ENCODE data around the gene UNC5CL.

UNC5CL gene

GRCh38 chr6:41047306-41047705 lies 8.3 kb upstream of the UNC5CL start:
- H3K36me3 ChIP-seq (ENCODE audit: control insufficient read depth, insufficient read depth, low read length): peaks cover 3% of the 10 kb centered on the region
- H3K9ac ChIP-seq (ENCODE audit: low read depth, low read length): no peak overlapping the region
- no peaks in the 10 kb centered on the region for H3K9me3 ChIP-seq (ENCODE audit: control insufficient read depth, insufficient read depth, low read length)
- H3K4me3 ChIP-seq (ENCODE audit: low read depth, low read length): no peak overlapping the region
- no peaks in the 10 kb centered on the region for H3K27me3 ChIP-seq (ENCODE audit: control insufficient read depth, insufficient read depth, low read length)
- H3K4me1 ChIP-seq (ENCODE audit: control insufficient read depth, insufficient read depth, low read length): peaks cover 5% of the 10 kb centered on the region

GRCh38 chr6:41046084-41046483 lies 7.1 kb upstream of the UNC5CL start:
- Histone ChIP-seq H3K4me3 (ENCODE audit: low read depth, low read length) (no peak overlapping the region), H3K4me1 (ENCODE audit: control insufficient read depth, insufficient read depth, low read length) (peaks cover 3% of the 10 kb centered on the region), H3K9ac (ENCODE audit: low read depth, low read length) (no peak overlapping the region), H3K27me3 (ENCODE audit: control insufficient read depth, insufficient read depth, low read length) (no peaks in the 10 kb centered on the region), H3K36me3 (ENCODE audit: control insufficient read depth, insufficient read depth, low read length) (no peaks in the 10 kb centered on the region), H3K9me3 (ENCODE audit: control insufficient read depth, insufficient read depth, low read length) (no peaks in the 10 kb centered on the region)

DNA sequence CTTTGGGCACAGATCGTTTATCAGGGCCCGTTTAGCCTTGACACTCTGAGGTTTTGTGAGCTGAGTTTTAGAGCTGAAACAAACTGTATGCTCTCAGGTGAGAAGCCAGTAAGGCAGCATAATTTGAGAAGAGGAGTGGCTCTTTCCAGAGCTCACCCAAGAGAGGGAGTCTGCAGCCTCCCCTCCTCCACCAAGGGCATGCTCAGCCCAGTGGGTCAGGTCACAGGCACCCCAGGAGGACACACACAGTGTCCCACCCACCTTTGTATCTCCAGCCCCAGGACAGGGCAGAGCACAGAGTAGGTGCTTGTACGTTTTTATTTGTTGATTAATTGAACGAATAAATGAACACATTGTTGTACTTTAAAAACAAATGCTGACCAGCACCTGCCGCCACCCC lies 6.6 kb upstream of the UNC5CL start:
- Histone ChIP-seq H3K9me3 (ENCODE audit: control insufficient read depth, insufficient read depth, low read length) (no peaks in the 10 kb centered on the region), H3K4me1 (ENCODE audit: control insufficient read depth, insufficient read depth, low read length) (peaks cover 3% of the 10 kb centered on the region), H3K9ac (ENCODE audit: low read depth, low read length) (no peak overlapping the region)

DNA sequence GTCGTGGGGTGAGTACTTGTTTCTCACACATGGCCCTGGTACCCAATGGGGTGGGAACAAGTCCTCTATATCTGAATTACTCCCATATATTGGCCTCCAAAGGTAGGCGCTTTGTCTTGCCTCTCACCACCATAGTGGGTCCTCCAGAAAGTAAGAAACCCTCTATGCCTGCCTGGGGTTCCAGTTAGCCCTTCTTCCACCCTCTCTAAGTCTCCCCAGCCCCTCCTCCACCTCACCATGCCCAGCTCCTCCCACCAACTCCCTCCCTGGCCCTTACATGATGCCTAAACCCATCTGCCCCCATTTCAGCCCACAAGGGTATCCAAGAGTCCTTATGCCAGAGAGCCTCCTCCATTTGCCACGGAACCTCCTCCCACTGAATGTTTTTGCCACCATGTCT lies 4.1 kb upstream of the UNC5CL start:
- H3K9me3 ChIP-seq (ENCODE audit: control insufficient read depth, insufficient read depth, low read length): no peaks in the 10 kb centered on the region
- H3K27me3 ChIP-seq (ENCODE audit: control insufficient read depth, insufficient read depth, low read length): no peaks in the 10 kb centered on the region
- H3K36me3 ChIP-seq (ENCODE audit: control insufficient read depth, insufficient read depth, low read length): no peaks in the 10 kb centered on the region
- peaks cover 3% of the 10 kb centered on the region for H3K4me1 ChIP-seq (ENCODE audit: control insufficient read depth, insufficient read depth, low read length)
- no peak overlapping the region for H3K4me3 ChIP-seq (ENCODE audit: low read depth, low read length)
- H3K9ac ChIP-seq (ENCODE audit: low read depth, low read length): no peak overlapping the region

More for the DNA sequence above, 6.6 kb upstream of the UNC5CL start:
- H3K27me3 ChIP-seq (ENCODE audit: control insufficient read depth, insufficient read depth, low read length): no peaks in the 10 kb centered on the region
- H3K4me3 ChIP-seq (ENCODE audit: low read depth, low read length): no peak overlapping the region
- no peaks in the 10 kb centered on the region for H3K36me3 ChIP-seq (ENCODE audit: control insufficient read depth, insufficient read depth, low read length)

DNA sequence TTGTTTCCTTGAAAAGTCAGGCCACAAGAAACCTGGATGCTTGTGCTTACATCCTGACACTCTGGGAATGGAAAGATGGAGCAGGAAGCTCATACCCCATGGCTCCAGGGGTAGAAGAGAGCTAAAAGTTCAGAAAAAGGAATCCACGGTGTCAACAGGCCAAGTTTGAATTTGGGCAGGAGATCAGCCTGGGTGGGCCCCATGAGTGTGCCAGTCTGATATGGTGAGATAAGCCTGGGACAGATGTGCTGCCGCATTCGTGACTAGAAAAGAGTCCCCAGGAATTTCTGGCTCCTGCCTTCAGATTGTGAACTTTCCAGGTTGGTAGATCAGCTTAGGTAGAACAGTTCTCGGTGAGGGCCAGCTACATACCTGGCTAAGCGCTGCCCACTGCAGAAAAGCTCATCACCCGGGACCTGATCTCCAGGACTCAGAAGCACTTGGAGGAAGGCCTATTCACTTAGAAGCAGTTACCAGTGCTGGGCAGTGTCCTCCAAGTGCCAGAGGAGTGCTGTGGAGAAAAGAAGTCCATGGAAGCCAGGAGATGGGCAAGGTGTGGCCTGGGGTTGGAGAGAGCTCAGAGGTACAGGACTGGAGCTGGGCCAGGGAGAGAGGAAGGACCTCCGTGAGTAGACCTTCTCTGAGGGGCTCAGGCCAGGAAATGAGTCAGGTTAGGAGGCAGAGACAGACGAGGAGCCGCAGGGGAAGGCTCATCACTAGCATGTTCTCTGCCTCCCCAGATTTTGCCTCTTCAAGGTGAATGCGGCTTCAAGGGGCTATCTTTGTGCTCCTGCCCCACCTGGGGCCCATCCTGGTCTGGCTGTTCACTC lies 3.4 kb upstream of the UNC5CL start, which contains the start of gene TSPO2:
Gene TSPO2 (plus strand): TSS at position 242 of the 830 bp plus-strand sequence. CDS start 519 bp downstream, at position 761.
- no peak within 1 kb of the TSS for H3K9ac ChIP-seq (ENCODE audit: low read depth, low read length)
- no peaks in the 10 kb centered on the region for H3K9me3 ChIP-seq (ENCODE audit: control insufficient read depth, insufficient read depth, low read length)
- H3K27me3 ChIP-seq (ENCODE audit: control insufficient read depth, insufficient read depth, low read length): no peaks in the 10 kb centered on the region
- no peaks in the 10 kb centered on the region for H3K36me3 ChIP-seq (ENCODE audit: control insufficient read depth, insufficient read depth, low read length)
- peaks cover 3% of the 10 kb centered on the region for H3K4me1 ChIP-seq (ENCODE audit: control insufficient read depth, insufficient read depth, low read length)
- no peak within 1 kb of the TSS for H3K4me3 ChIP-seq (ENCODE audit: low read depth, low read length)

GRCh38 chr6:41040940-41041536 lies 2.0 kb upstream of the UNC5CL start:
- Histone ChIP-seq H3K36me3 (ENCODE audit: control insufficient read depth, insufficient read depth, low read length) (no peaks in the 10 kb centered on the region), H3K4me3 (ENCODE audit: low read depth, low read length) (no peak overlapping the region), H3K4me1 (ENCODE audit: control insufficient read depth, insufficient read depth, low read length) (peaks cover 3% of the 10 kb centered on the region), H3K27me3 (ENCODE audit: control insufficient read depth, insufficient read depth, low read length) (no peaks in the 10 kb centered on the region), H3K9me3 (ENCODE audit: control insufficient read depth, insufficient read depth, low read length) (no peaks in the 10 kb centered on the region), H3K9ac (ENCODE audit: low read depth, low read length) (no peak overlapping the region)

DNA sequence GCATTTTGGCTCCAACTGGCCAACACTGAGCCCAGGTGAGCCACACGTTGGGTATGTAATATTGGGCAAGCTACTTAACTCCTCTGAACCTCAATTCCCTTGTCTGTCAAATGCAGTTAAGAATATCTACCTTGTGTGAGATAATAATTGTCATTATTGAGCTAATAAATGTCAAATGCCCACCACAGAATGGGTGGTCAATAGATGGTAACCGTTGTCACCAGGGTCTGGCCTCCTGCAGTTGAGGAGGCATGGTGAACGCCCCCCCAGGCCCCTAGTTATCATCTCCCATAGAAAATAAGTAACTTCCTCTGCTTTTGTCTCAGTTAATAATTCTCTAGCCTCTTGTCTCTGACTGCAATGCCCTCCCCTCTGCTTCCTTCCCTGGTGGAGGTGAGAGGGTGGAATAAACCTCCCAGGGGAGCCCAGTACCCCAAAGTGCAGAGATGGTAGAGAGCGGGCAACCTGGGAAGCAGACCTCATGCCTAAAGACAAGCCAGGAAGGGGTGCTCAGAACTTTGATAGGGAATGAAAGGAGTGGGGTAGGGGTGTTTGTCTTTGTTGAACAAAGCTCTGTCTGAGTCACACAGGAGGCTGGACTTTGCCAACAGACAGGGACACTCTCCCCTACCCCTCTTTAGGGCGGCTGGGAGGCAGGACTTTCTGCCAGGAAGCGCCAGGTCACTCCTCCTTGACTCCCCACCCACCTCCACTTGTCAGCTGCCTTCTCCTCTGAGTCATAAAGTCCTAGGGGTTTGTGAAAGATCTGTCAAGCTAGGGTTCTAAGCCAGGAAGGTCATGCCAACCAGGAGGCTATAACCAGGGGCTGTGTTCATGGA lies 1.3 kb upstream of the UNC5CL start:
- H3K4me1 ChIP-seq (ENCODE audit: control insufficient read depth, insufficient read depth, low read length): no peaks in the 10 kb centered on the region
- no peak overlapping the region for H3K4me3 ChIP-seq (ENCODE audit: low read depth, low read length)
- no peaks in the 10 kb centered on the region for H3K27me3 ChIP-seq (ENCODE audit: control insufficient read depth, insufficient read depth, low read length)
- no peaks in the 10 kb centered on the region for H3K36me3 ChIP-seq (ENCODE audit: control insufficient read depth, insufficient read depth, low read length)
- H3K9me3 ChIP-seq (ENCODE audit: control insufficient read depth, insufficient read depth, low read length): no peaks in the 10 kb centered on the region
- H3K9ac ChIP-seq (ENCODE audit: low read depth, low read length): no peak overlapping the region

DNA sequence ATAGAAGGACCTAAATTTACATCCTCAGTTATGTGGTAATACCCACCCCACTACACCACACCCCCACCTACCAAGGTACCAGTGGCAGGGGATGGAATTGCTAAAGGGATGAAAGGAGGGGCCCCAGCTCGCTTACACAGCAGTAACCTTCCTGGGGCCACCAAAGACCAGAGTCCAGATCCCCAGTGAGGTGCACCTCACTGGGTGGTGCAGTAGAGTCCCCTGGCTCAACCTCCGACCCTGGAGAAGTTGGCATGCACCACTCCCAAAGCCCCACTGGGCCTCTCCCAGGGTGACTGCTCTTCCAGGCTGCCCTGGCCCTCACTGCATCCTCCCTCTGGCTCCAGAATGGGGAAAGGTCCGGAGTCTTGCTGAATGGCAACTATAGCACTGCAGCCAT lies 816 bp downstream of the UNC5CL start:
- H3K4me3 ChIP-seq (ENCODE audit: low read depth, low read length): no peak overlapping the region
- H3K9me3 ChIP-seq (ENCODE audit: control insufficient read depth, insufficient read depth, low read length): no peaks in the 10 kb centered on the region
- H3K27me3 ChIP-seq (ENCODE audit: control insufficient read depth, insufficient read depth, low read length): no peaks in the 10 kb centered on the region
- H3K4me1 ChIP-seq (ENCODE audit: control insufficient read depth, insufficient read depth, low read length): no peaks in the 10 kb centered on the region
- H3K9ac ChIP-seq (ENCODE audit: low read depth, low read length): no peak overlapping the region
- no peaks in the 10 kb centered on the region for H3K36me3 ChIP-seq (ENCODE audit: control insufficient read depth, insufficient read depth, low read length)

DNA sequence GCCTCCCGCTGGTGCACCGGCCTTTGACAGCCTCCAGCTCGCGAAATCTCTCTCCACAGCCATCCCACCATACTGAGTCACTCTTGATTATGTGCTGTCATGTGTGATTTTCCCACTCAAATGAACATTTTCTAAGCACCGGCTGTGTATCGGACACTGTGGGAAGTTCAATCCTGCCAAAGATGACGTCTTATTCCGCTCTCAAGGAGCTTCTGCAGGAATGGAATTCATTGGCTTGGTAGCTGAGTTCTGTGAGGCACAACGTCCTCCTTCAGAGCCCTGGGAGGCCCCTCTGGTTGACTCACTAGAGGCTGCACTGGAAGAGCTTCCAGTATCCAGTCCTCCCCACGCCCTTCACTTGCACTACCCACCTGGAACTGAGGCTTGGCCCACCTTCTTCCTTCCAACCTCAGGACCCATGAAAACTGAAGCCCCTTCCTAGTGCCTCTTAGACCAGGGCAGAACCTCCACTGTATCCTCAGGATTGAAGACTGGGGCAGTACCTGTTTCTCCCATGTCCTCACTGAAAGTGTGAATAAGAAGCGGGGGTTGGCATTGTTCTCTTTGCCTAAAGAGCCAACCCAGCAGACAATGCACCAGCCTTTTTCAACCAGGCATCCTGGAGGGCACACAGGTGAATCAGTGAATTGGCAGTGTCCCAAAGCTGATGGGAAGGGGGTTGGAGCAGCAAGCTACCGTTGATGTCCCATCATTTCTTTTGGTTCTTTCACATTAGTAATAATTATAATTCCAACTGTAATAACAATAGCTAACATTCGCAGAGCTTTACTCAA lies 1.7 kb downstream of the UNC5CL start:
- no peak overlapping the region for H3K9ac ChIP-seq (ENCODE audit: low read depth, low read length)
- no peak overlapping the region for H3K4me3 ChIP-seq (ENCODE audit: low read depth, low read length)
- no peaks in the 10 kb centered on the region for H3K9me3 ChIP-seq (ENCODE audit: control insufficient read depth, insufficient read depth, low read length)
- H3K36me3 ChIP-seq (ENCODE audit: control insufficient read depth, insufficient read depth, low read length): no peaks in the 10 kb centered on the region
- H3K4me1 ChIP-seq (ENCODE audit: control insufficient read depth, insufficient read depth, low read length): no peaks in the 10 kb centered on the region
- H3K27me3 ChIP-seq (ENCODE audit: control insufficient read depth, insufficient read depth, low read length): no peaks in the 10 kb centered on the region

DNA sequence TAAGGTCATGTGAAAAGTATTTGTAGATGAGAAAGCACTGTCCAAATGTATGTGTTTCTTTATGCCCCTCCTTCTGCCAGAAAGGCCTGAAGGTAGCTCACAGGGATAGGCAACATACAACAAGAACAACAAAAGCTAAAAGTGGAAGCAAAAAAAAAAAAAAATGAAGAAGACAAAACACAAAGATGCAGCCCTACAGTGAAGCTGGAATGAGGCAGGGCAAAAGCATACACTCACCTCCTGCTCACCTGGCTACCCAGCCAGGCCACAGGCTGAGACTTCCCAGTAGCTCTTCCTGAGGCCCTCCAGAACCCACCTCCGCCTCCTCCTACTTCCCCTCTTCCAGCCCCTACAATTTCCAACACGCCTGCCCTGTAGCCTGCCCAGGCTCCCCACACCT lies 2.4 kb downstream of the UNC5CL start:
- no peaks in the 10 kb centered on the region for H3K9me3 ChIP-seq (ENCODE audit: control insufficient read depth, insufficient read depth, low read length)
- no peaks in the 10 kb centered on the region for H3K27me3 ChIP-seq (ENCODE audit: control insufficient read depth, insufficient read depth, low read length)
- no peak overlapping the region for H3K4me3 ChIP-seq (ENCODE audit: low read depth, low read length)
- H3K9ac ChIP-seq (ENCODE audit: low read depth, low read length): no peak overlapping the region
- H3K36me3 ChIP-seq (ENCODE audit: control insufficient read depth, insufficient read depth, low read length): no peaks in the 10 kb centered on the region
- H3K4me1 ChIP-seq (ENCODE audit: control insufficient read depth, insufficient read depth, low read length): no peaks in the 10 kb centered on the region

- H3K4me3 ChIP-seq (ENCODE audit: low read depth, low read length): no peak overlapping the region
- H3K4me1 ChIP-seq (ENCODE audit: control insufficient read depth, insufficient read depth, low read length): no peaks in the 10 kb centered on the region
- H3K9ac ChIP-seq (ENCODE audit: low read depth, low read length): no peak overlapping the region
- H3K36me3 ChIP-seq (ENCODE audit: control insufficient read depth, insufficient read depth, low read length): no peaks in the 10 kb centered on the region
- no peaks in the 10 kb centered on the region for H3K27me3 ChIP-seq (ENCODE audit: control insufficient read depth, insufficient read depth, low read length)
- H3K9me3 ChIP-seq (ENCODE audit: control insufficient read depth, insufficient read depth, low read length): no peaks in the 10 kb centered on the region
These were observed 2.8 kb downstream of the UNC5CL start for GRCh38 chr6:41036186-41036585.

Data from iPS-15b (cell line).